Mucosa of gallbladder (tissue), 1 donor: Measurements from ENCODE around the gene CAD. TPM values are rescaled to one million over a fixed set of nuclear protein-coding genes. Genes with fewer than 3 reads are reported as not detected.
A peak's percentile ranks its signal among the peaks of the same experiment; 100 is the strongest.
"Not testable (repeated sequence)": the region's sequence is repeated elsewhere in the genome, so short reads cannot be mapped to it uniquely, and the experiment has no call there.

Experiments used
- DNase-seq: peaks from one replicate; pipeline ENCODE4 v3.0.0-alpha.2; 2020; ENCODE audit warnings: low spot score
- total RNA-seq: library from RNA; stranded (reverse); gene quantifications from one replicate; pipeline ENCODE4 v1.2.1, GENCODE V29; 2021
- donor health status: DM: no; HTN: no; CAD: no.

The CAD gene
- total RNA-seq, 1 donor from 2014 or later = 26.7 TPM

- no peak for DNase-seq
These were observed 39.8 kb downstream of the CAD start for GRCh38 chr2:27256855-27257454.

GRCh38 chr2:27258051-27258450, 40.9 kb downstream of the CAD start:
- DNase-seq = no peak

GRCh38 chr2:27261241-27261925, 44.2 kb downstream of the CAD start:
- DNase-seq = no peak

- no peak for DNase-seq
These were observed 44.7 kb downstream of the CAD start for GRCh38 chr2:27261926-27262298.

- DNase-seq = peak; percentile 34
These were observed 45.5 kb downstream of the CAD start, which contains the start of gene SLC30A3 for GRCh38 chr2:27262379-27263286. SLC30A3 (minus strand) TSS chr2:27263047; CDS start chr2:27262906, 141 bp downstream.

GRCh38 chr2:27263287-27264252, 46.4 kb downstream of the CAD start:
- no peak for DNase-seq

GRCh38 chr2:27264253-27264752, 47.1 kb downstream of the CAD start:
- DNase-seq = no peak

GRCh38 chr2:27264753-27265535, 47.8 kb downstream of the CAD start:
- DNase-seq = peak; percentile 22

GRCh38 chr2:27265536-27265870, 48.3 kb downstream of the CAD start:
- no peak for DNase-seq

GRCh38 chr2:27268296-27268695, 51.1 kb downstream of the CAD start:
- DNase-seq = not testable (repeated sequence)

GRCh38 chr2:27270131-27270530, 53.0 kb downstream of the CAD start:
- DNase-seq = no peak

GRCh38 chr2:27270670-27271069, 53.5 kb downstream of the CAD start:
- no peak for DNase-seq

GRCh38 chr2:27271631-27272340, 54.6 kb downstream of the CAD start:
- no peak for DNase-seq

- not testable (repeated sequence) for DNase-seq
These were observed 55.7 kb downstream of the CAD start for GRCh38 chr2:27272537-27273522.

- no peak for DNase-seq
These were observed 58.3 kb downstream of the CAD start, which contains the start of gene DNAJC5G for GRCh38 chr2:27275211-27276150. DNAJC5G (plus strand) TSS chr2:27275433; CDS start chr2:27276729, 1,296 bp downstream.

- no peak for DNase-seq
These were observed 60.8 kb downstream of the CAD start for GRCh38 chr2:27278010-27278409.

- DNase-seq = no peak
These were observed 63.7 kb downstream of the CAD start for GRCh38 chr2:27280826-27281225.
